Measurements from ENCODE around the gene PCDH17. TPM values are rescaled to one million over a fixed set of nuclear protein-coding genes. Genes with fewer than 3 reads are reported as not detected.

PCDH17 gene
- total and polyA plus RNA-seq, 2 of the 8 experiments (the other 6 are each of a cell fraction or from before 2014, with no cell fraction given), result 0.20 to 0.60 TPM

GRCh38 chr13:57734306-57734705 lies 102.8 kb downstream of the PCDH17 start (continued):
- TF ChIP-seq CHD7 (IDR thresholded peaks at IDR 0.05; ENCODE audit: insufficient replicate concordance, low read length) (no peak), MAFK (IDR thresholded peaks at IDR 0.05; ENCODE audit: low read depth, low read length) (no peak), RBBP5 (IDR thresholded peaks at IDR 0.05; ENCODE audit: borderline replicate concordance, low read depth, low read length) (no peak), E2F6 (IDR thresholded peaks at IDR 0.05) (no peak), GTF2F1 (IDR thresholded peaks at IDR 0.05; ENCODE audit: borderline replicate concordance, low read depth, low read length) (no peak), JUN (IDR thresholded peaks at IDR 0.05; ENCODE audit: low read depth, low read length) (no peak), CREB1 (IDR thresholded peaks at IDR 0.05) (no peak), BRCA1 (IDR thresholded peaks at IDR 0.05; ENCODE audit: low read depth, low read length) (no peak)
- TF ChIP-seq, protein P1, sequence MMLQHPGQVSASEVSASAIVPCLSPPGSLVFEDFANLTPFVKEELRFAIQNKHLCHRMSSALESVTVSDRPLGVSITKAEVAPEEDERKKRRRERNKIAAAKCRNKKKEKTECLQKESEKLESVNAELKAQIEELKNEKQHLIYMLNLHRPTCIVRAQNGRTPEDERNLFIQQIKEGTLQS (IDR thresholded peaks at IDR 0.05; ENCODE audit: insufficient read depth, low read depth, low read length), result no peak

Data from H1 (cell line).